Measurements from ENCODE around the gene BAZ2B. TPM values are rescaled to one million over a fixed set of nuclear protein-coding genes. Genes with fewer than 3 reads are reported as not detected.

Gene BAZ2B
- total RNA-seq, 3 donors from 2014 or later (not counting 1 experiment from before 2014, with no cell fraction given), result 59.8 to 73.7 (median 68.4) TPM

GRCh38 chr2:159546716-159547430 is 69.5 kb downstream of the BAZ2B start:
- DNase-seq (no peak), ATAC-seq (no peak)
- Mint-ChIP-seq H3K27ac (no peak overlapping the region), H3K9me3 (peaks cover 0 to 2% of the 10 kb centered on the region in 2 donors), H3K4me1 (no peaks in the 10 kb centered on the region), H3K36me3 (peaks cover 5% of the 10 kb centered on the region), H3K4me3 (no peak overlapping the region), H3K27me3 (ENCODE audit: low read depth in 2 of 2) (no peaks in the 10 kb centered on the region)
- Histone ChIP-seq H3K27me3 (ENCODE audit: control insufficient read depth, insufficient read depth, low read length) (no peaks in the 10 kb centered on the region), H3K36me3 (ENCODE audit: control insufficient read depth, insufficient read depth, low read length) (no peaks in the 10 kb centered on the region), H3K4me1 (ENCODE audit: control insufficient read depth, insufficient read depth, low read length) (no peaks in the 10 kb centered on the region), H3K9me3 (ENCODE audit: control insufficient read depth, insufficient read depth, low read length) (no peaks in the 10 kb centered on the region), H3K27ac (ENCODE audit: low read length) (no peak overlapping the region), H3K4me3 (ENCODE audit: low read length) (no peak overlapping the region)
- 64% methylated on average over 1 of the region's 3 CpGs for WGBS (ENCODE audit: insufficient coverage)
- intact Hi-C loops (cut with micrococcal nuclease), result no loop called here
- TF ChIP-seq CTCF (IDR thresholded peaks at IDR 0.05), result no peak

DNA sequence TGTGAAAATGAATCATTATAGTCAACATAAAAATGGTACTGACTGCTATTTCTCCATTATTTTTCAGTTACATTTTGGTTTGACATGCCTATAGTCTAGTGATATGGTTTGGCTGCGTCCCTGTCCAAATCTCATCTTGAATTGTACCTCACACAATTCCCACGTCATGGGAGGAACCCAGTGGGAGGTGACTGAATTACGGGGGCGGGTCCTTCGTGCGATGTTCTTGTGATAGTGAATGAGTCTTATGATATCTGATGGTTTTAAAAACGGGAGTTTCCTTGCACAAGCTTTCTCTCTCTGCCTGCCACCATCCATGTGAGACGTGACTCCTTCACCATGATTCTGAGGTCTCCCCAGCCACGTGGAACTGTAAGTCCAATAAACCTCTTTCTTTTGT is 70.3 kb downstream of the BAZ2B start:
- H3K4me1 ChIP-seq (ENCODE audit: control insufficient read depth, insufficient read depth, low read length), result no peaks in the 10 kb centered on the region
- no peak overlapping the region for H3K27ac Mint-ChIP-seq
- no peak for TF ChIP-seq CTCF (IDR thresholded peaks at IDR 0.05)
- H3K9me3 Mint-ChIP-seq, result peaks cover 0 to 4% of the 10 kb centered on the region in 2 donors
- DNase-seq (no peak), ATAC-seq (no peak)
- no peaks in the 10 kb centered on the region for H3K9me3 ChIP-seq (ENCODE audit: control insufficient read depth, insufficient read depth, low read length)
- no peak overlapping the region for H3K4me3 ChIP-seq (ENCODE audit: low read length)
- no peaks in the 10 kb centered on the region for H3K4me1 Mint-ChIP-seq
- H3K27me3 Mint-ChIP-seq (ENCODE audit: low read depth in 2 of 2), result no peaks in the 10 kb centered on the region
- H3K36me3 Mint-ChIP-seq, result peaks cover 9% of the 10 kb centered on the region
- H3K4me3 Mint-ChIP-seq, result no peak overlapping the region
- no peaks in the 10 kb centered on the region for H3K36me3 ChIP-seq (ENCODE audit: control insufficient read depth, insufficient read depth, low read length)
- 94% methylated on average over 5 of the region's 9 CpGs for WGBS (ENCODE audit: insufficient coverage)
- H3K27ac ChIP-seq (ENCODE audit: low read length), result no peak overlapping the region
- intact Hi-C loops (cut with micrococcal nuclease), result no loop called here
- no peaks in the 10 kb centered on the region for H3K27me3 ChIP-seq (ENCODE audit: control insufficient read depth, insufficient read depth, low read length)

GRCh38 chr2:159545085-159545484 is 71.3 kb downstream of the BAZ2B start:
- Mint-ChIP-seq H3K4me3 (no peak overlapping the region), H3K9me3 (peaks cover 0 to 4% of the 10 kb centered on the region in 2 donors), H3K27me3 (ENCODE audit: low read depth in 2 of 2) (no peaks in the 10 kb centered on the region), H3K4me1 (no peaks in the 10 kb centered on the region), H3K27ac (no peak overlapping the region), H3K36me3 (peaks cover 9% of the 10 kb centered on the region)
- 80% methylated on average over 1 of the region's 1 CpG for WGBS (ENCODE audit: insufficient coverage)
- no peak for TF ChIP-seq CTCF (IDR thresholded peaks at IDR 0.05)
- DNase-seq, result no peak
- no peak for ATAC-seq
- Histone ChIP-seq H3K36me3 (ENCODE audit: control insufficient read depth, insufficient read depth, low read length) (no peaks in the 10 kb centered on the region), H3K4me3 (ENCODE audit: low read length) (no peak overlapping the region), H3K27me3 (ENCODE audit: control insufficient read depth, insufficient read depth, low read length) (no peaks in the 10 kb centered on the region), H3K27ac (ENCODE audit: low read length) (no peak overlapping the region), H3K9me3 (ENCODE audit: control insufficient read depth, insufficient read depth, low read length) (no peaks in the 10 kb centered on the region), H3K4me1 (ENCODE audit: control insufficient read depth, insufficient read depth, low read length) (no peaks in the 10 kb centered on the region)
- intact Hi-C loops (cut with micrococcal nuclease), result no loop called here

DNA sequence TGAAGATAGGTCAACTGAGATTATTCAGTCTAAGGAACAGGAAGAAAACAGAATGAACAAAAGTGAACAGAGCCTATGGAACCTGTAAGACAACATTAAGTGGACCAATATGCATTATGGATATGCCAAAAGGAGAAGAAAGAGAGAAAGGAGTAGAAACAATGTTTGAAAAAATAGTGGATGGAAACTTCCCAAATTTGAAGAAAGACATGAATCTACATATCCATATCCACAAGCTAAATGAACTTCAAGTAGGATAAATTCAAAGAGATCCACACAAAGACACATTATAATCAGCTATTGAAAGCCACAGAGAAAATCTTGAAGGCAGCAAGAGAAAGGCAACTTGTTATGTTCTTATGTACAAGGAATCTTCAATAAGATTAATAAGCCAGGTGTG is 74.2 kb downstream of the BAZ2B start:
- H3K9me3 Mint-ChIP-seq, result peaks cover 0 to 4% of the 10 kb centered on the region in 2 donors
- intact Hi-C loops (cut with micrococcal nuclease), result no loop called here
- ATAC-seq (no peak), DNase-seq (no peak)
- H3K27ac Mint-ChIP-seq, result no peak overlapping the region
- H3K36me3 Mint-ChIP-seq, result peaks cover 9% of the 10 kb centered on the region
- H3K4me1 Mint-ChIP-seq, result no peaks in the 10 kb centered on the region
- H3K4me3 Mint-ChIP-seq, result no peak overlapping the region
- Histone ChIP-seq H3K4me1 (ENCODE audit: control insufficient read depth, insufficient read depth, low read length) (no peaks in the 10 kb centered on the region), H3K9me3 (ENCODE audit: control insufficient read depth, insufficient read depth, low read length) (no peaks in the 10 kb centered on the region), H3K27ac (ENCODE audit: low read length) (no peak overlapping the region), H3K4me3 (ENCODE audit: low read length) (no peak overlapping the region), H3K36me3 (ENCODE audit: control insufficient read depth, insufficient read depth, low read length) (no peaks in the 10 kb centered on the region), H3K27me3 (ENCODE audit: control insufficient read depth, insufficient read depth, low read length) (no peaks in the 10 kb centered on the region)
- H3K27me3 Mint-ChIP-seq (ENCODE audit: low read depth in 2 of 2), result no peaks in the 10 kb centered on the region
- TF ChIP-seq CTCF (IDR thresholded peaks at IDR 0.05), result no peak

Data from natural killer cell (primary cell).